Vagina (tissue), 2 donors: ENCODE measurements around the gene OR10C1. TPM values are rescaled to one million over a fixed set of nuclear protein-coding genes. Genes with fewer than 3 reads are reported as not detected.

Experiments
- DNase-seq, 2 donors: peaks; one replicate each; pipeline ENCODE4 v3.0.0-alpha.2; 2017; ENCODE audit errors: extremely low spot score in 2 of 2
- H3K27ac ChIP-seq: fragments of 200-600 bp; sonication (generic); one replicate; pipeline ENCODE4 v1.5.1; 2019
- H3K27me3 ChIP-seq: fragments of 200-600 bp; sonication (generic); one replicate; pipeline ENCODE4 v1.5.1; 2019
- H3K36me3 ChIP-seq, 2 donors: fragments of 200-600 bp; sonication (generic); one replicate each; pipeline ENCODE4 v1.5.1; 2017 to 2019
- H3K4me1 ChIP-seq: fragments of 200-600 bp; sonication (generic); one replicate; pipeline ENCODE4 v1.5.1; 2019
- H3K4me3 ChIP-seq, 2 donors: fragments of 200-600 bp; sonication (generic); 1 replicate in 1 of 2; 2 replicates in 1 of 2; pipeline ENCODE4 v1.5.1; 2016 to 2019
- H3K9me3 ChIP-seq: fragments of 200-600 bp; sonication (generic); one replicate; pipeline ENCODE4 v1.5.1; 2019
- POLR2A ChIP-seq, 2 donors: fragments of 450-650 bp; IDR thresholded peaks; one replicate each; pipeline ENCODE4 v1.6.1; 2017; ENCODE audit warnings: antibody characterized with exemption in 2 of 2, mild to moderate bottlenecking in 2 of 2, moderate library complexity in 2 of 2
- POLR2AphosphoS5 ChIP-seq, 2 donors: sonication (generic); formaldehyde crosslinking; IDR thresholded peaks; one replicate each; pipeline ENCODE4 v1.9.0; 2017; ENCODE audit warnings: antibody characterized with exemption in 2 of 2, mild to moderate bottlenecking in 2 of 2, low read depth in 1 of 2; ENCODE audit not compliant: insufficient read depth in 1 of 2
- intact Hi-C: fragments of 100-400 bp; cut with DNase I; formaldehyde crosslinking; loops from one replicate; pipeline ENCODE4 v1.15.1; 2023
- total RNA-seq: library from RNA; depleted of rRNA; stranded (reverse); fragments of >200 nt; gene quantifications from one replicate; pipeline ENCODE4 v1.2.3, GENCODE V29; 2016
- TF ChIP-seq, protein P1 (sequence below), 3 experiments: fragments of 450-650 bp in 2 of 3; fragments of 200-600 bp in 1 of 3; sonication (generic) in 1 of 3; IDR thresholded peaks; one replicate each; pipeline ENCODE4 v1.5.1; 2017 to 2019; ENCODE audit warnings: antibody characterized with exemption in 3 of 3, mild to moderate bottlenecking in 2 of 3, moderate library complexity in 2 of 3

The OR10C1 gene, protein sequence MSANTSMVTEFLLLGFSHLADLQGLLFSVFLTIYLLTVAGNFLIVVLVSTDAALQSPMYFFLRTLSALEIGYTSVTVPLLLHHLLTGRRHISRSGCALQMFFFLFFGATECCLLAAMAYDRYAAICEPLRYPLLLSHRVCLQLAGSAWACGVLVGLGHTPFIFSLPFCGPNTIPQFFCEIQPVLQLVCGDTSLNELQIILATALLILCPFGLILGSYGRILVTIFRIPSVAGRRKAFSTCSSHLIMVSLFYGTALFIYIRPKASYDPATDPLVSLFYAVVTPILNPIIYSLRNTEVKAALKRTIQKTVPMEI
- total RNA-seq: not detected

DNA sequence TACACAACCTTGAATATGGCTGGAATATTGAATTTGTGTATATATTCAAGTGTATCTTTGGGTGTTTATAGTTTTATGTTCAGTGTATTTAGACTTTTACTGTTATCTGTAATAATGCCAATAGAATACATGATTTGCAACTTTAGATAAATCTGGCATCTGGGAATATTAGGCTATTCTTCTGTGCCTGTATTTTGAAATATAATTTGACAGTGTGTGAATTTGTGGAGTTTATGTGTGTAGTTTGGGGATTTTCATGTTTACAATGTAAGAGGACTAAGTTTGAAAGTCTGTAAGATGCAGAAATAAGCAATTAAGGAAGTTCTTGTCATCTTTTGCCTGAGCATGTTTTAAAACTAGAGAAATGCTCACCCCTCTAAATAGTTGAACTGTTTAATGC is at the start of gene OR10C1:
Gene OR10C1 (plus strand): TSS at position 301 of the 400 bp plus-strand sequence. CDS start 710 bp downstream, outside the sequence.
- no peaks in the 10 kb centered on the region for H3K36me3 ChIP-seq
- TF ChIP-seq POLR2AphosphoS5 (IDR thresholded peaks at IDR 0.05; ENCODE audit: insufficient read depth in 1 of 2, low read depth in 1 of 2): no peak
- no peak for TF ChIP-seq POLR2A (IDR thresholded peaks at IDR 0.05)
- TF ChIP-seq, protein P1, sequence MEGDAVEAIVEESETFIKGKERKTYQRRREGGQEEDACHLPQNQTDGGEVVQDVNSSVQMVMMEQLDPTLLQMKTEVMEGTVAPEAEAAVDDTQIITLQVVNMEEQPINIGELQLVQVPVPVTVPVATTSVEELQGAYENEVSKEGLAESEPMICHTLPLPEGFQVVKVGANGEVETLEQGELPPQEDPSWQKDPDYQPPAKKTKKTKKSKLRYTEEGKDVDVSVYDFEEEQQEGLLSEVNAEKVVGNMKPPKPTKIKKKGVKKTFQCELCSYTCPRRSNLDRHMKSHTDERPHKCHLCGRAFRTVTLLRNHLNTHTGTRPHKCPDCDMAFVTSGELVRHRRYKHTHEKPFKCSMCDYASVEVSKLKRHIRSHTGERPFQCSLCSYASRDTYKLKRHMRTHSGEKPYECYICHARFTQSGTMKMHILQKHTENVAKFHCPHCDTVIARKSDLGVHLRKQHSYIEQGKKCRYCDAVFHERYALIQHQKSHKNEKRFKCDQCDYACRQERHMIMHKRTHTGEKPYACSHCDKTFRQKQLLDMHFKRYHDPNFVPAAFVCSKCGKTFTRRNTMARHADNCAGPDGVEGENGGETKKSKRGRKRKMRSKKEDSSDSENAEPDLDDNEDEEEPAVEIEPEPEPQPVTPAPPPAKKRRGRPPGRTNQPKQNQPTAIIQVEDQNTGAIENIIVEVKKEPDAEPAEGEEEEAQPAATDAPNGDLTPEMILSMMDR (IDR thresholded peaks at IDR 0.05): no peak
- intact Hi-C loops: no loop called here

DNA sequence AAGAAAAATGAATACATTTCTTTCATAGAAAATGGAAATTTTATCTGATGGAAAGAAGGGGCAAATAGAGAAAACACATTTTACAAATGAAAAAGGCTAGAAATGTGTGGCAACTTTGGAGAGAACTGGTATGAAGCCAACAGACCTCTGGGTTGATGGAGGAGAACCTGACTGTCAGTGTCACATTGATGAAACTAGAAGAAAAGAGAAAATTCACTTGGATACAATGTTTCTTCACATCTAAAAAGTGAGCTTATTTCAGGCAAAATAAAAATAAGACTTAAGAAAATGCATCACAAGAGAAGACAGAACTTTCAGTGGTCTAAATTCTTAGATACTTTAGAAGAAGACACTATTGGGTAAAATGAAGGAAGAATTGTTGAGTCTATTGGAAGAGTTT is 43.8 kb upstream of the OR10C1 start, which contains the start of gene OR12D2:
Gene OR12D2 (plus strand): TSS at position 301 of the 400 bp plus-strand sequence. CDS start 1,069 bp downstream, outside the sequence.
- no peaks in the 10 kb centered on the region for H3K36me3 ChIP-seq
- H3K4me1 ChIP-seq: no peaks in the 10 kb centered on the region
- H3K27ac ChIP-seq: no peak within 1 kb of the TSS
- H3K27me3 ChIP-seq: no peaks in the 10 kb centered on the region
- no peaks in the 10 kb centered on the region for H3K9me3 ChIP-seq
- TF ChIP-seq, protein P1 (IDR thresholded peaks at IDR 0.05): no peak
- H3K4me3 ChIP-seq: no peak within 1 kb of the TSS
- no peak for DNase-seq
- intact Hi-C loops: no loop called here

More for the DNA sequence above, at the start of gene OR10C1:
- DNase-seq: no peak
- no peak within 1 kb of the TSS for H3K4me3 ChIP-seq
- no peak within 1 kb of the TSS for H3K27ac ChIP-seq
- no peaks in the 10 kb centered on the region for H3K4me1 ChIP-seq
- no peaks in the 10 kb centered on the region for H3K27me3 ChIP-seq
- no peaks in the 10 kb centered on the region for H3K9me3 ChIP-seq

DNA sequence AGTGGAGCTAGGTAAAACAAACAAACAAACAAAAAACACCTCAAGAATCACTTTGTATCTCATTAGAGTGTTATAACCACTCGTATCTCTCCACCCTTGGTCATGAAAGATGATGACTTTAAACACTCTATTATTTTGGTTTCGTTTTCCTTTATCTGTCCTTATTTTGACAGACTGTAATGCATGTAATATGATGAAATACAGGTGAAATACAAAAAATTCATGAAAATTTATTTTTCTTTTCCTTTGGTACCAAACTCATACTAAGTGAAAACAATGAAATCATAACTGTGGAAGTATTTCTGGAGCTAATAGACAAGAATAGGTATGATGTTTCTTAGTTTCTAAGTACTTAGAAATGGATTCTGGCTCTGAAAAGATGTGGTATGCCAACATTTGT is 39.6 kb upstream of the OR10C1 start:
- intact Hi-C loops: no loop called here
- H3K36me3 ChIP-seq: no peaks in the 10 kb centered on the region

DNA sequence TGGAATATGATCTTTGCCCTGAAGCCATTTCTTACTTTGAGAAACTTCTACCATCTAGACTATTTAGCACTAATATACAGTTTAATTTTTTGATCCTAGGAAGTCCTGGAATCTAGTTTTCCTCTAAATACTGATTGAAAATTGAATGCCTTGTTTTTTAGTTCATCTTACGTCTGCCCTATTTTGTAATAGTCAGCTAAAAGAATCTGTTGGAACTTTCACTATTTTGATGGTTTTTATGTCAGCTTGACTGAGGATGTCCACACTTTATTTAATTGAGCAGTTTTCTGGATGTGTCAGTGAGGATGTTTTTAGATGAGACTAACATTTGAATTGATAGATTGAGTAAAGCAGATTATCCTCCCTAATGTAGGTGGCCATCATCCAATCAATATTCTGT is 35.3 kb upstream of the OR10C1 start:
- no peak for TF ChIP-seq POLR2AphosphoS5 (IDR thresholded peaks at IDR 0.05; ENCODE audit: insufficient read depth in 1 of 2, low read depth in 1 of 2)
- no peak for TF ChIP-seq POLR2A (IDR thresholded peaks at IDR 0.05)
- TF ChIP-seq, protein P1 (IDR thresholded peaks at IDR 0.05): no peak
- no peak overlapping the region for H3K4me3 ChIP-seq

More for the DNA sequence above, 39.6 kb upstream of the OR10C1 start:
- TF ChIP-seq POLR2A (IDR thresholded peaks at IDR 0.05) (no peak), POLR2AphosphoS5 (IDR thresholded peaks at IDR 0.05; ENCODE audit: insufficient read depth in 1 of 2, low read depth in 1 of 2) (no peak)
- TF ChIP-seq, protein P1 (IDR thresholded peaks at IDR 0.05): no peak
- Histone ChIP-seq H3K4me1 (no peaks in the 10 kb centered on the region), H3K4me3 (no peak overlapping the region), H3K9me3 (no peaks in the 10 kb centered on the region), H3K27me3 (no peaks in the 10 kb centered on the region), H3K27ac (no peak overlapping the region)
- DNase-seq: no peak

DNA sequence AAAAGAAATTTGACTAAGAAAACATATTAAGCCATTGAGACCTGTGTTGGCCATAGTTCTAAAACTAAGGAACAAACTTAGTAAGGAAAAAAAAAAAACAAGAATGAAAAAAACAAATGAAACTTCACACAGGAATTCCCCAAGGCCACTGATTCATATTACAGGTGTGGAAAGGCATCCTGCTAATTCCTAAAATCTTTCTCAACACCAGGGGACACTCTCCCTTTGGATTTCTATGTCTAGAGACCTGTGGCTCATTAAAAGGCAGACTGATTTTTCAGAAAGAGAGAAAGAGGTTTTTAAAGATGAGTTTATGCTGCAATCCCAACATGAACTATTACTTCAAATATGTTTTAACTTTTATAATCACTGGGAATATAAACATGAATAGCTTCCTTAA is 24.5 kb upstream of the OR10C1 start, which contains the start of gene OR12D1:
Gene OR12D1 (plus strand): TSS at position 341 of the 400 bp plus-strand sequence.
- intact Hi-C loops: no loop called here
- H3K4me3 ChIP-seq: no peak within 1 kb of the TSS
- H3K27me3 ChIP-seq: no peaks in the 10 kb centered on the region
- H3K27ac ChIP-seq: no peak within 1 kb of the TSS
- no peaks in the 10 kb centered on the region for H3K4me1 ChIP-seq
- H3K36me3 ChIP-seq: no peaks in the 10 kb centered on the region
- H3K9me3 ChIP-seq: no peaks in the 10 kb centered on the region
- TF ChIP-seq POLR2AphosphoS5 (IDR thresholded peaks at IDR 0.05; ENCODE audit: insufficient read depth in 1 of 2, low read depth in 1 of 2) (no peak), POLR2A (IDR thresholded peaks at IDR 0.05) (no peak)
- TF ChIP-seq, protein P1 (IDR thresholded peaks at IDR 0.05): no peak
- DNase-seq: no peak

More for the DNA sequence above, 35.3 kb upstream of the OR10C1 start:
- no peak for DNase-seq
- Histone ChIP-seq H3K27ac (no peak overlapping the region), H3K27me3 (no peaks in the 10 kb centered on the region), H3K9me3 (no peaks in the 10 kb centered on the region), H3K4me1 (no peaks in the 10 kb centered on the region), H3K36me3 (no peaks in the 10 kb centered on the region)
- intact Hi-C loops: no loop called here
